ENCODE data around the gene LARP1B. TPM values are rescaled to one million over a fixed set of nuclear protein-coding genes. Genes with fewer than 3 reads are reported as not detected.
"Not testable (repeated sequence)": the region's sequence is repeated elsewhere in the genome, so short reads cannot be mapped to it uniquely, and the experiment has no call there.

LARP1B gene
- total RNA-seq, 1 experiment from 2014 or later: 14.8 TPM

GRCh38 chr4:128051229-128051628 lies 9.9 kb upstream of the LARP1B start:
- H3K4me1 ChIP-seq (ENCODE audit: insufficient read depth, low read length); H3K79me2 ChIP-seq (ENCODE audit: low read length); H3K36me3 ChIP-seq (ENCODE audit: low read depth, low read length); H3K27me3 ChIP-seq (ENCODE audit: low read length); H3K4me3 ChIP-seq (ENCODE audit: low read length); POLR2A ChIA-PET (ENCODE audit: unreplicated experiment); H3K9me3 ChIP-seq (ENCODE audit: low read length); H4K20me1 ChIP-seq (ENCODE audit: low read length); BruUV-seq (replicated peaks); intact Hi-C loops (cut with micrococcal nuclease); H3K9ac ChIP-seq (ENCODE audit: low read length); H3F3A ChIP-seq (ENCODE audit: low read length, unreplicated experiment); H2AFZ ChIP-seq (ENCODE audit: low read length); H3K27ac ChIP-seq (ENCODE audit: low read length); ATAC-seq; H3K4me2 ChIP-seq (ENCODE audit: low read length); H3K9me2 ChIP-seq (replicated peaks; ENCODE audit: low read length); DNase-seq: not testable (repeated sequence)
- CTCF ChIA-PET: interaction anchor here (0.6 kb wide), 1 partner anchor 352 kb away, joined by 3 read pairs; no protein-coding TSS in a partner anchor

GRCh38 chr4:128054907-128055306 lies 6.2 kb upstream of the LARP1B start:
- H2AFZ ChIP-seq (ENCODE audit: low read length); CTCF ChIA-PET; H3F3A ChIP-seq (ENCODE audit: low read length, unreplicated experiment); H4K20me1 ChIP-seq (ENCODE audit: low read length); H3K79me2 ChIP-seq (ENCODE audit: low read length); ATAC-seq; intact Hi-C loops (cut with micrococcal nuclease); BruUV-seq (replicated peaks); POLR2A ChIA-PET (ENCODE audit: unreplicated experiment); H3K9me3 ChIP-seq (ENCODE audit: low read length); H3K9ac ChIP-seq (ENCODE audit: low read length); H3K9me2 ChIP-seq (replicated peaks; ENCODE audit: low read length); H3K4me1 ChIP-seq (ENCODE audit: insufficient read depth, low read length); H3K4me3 ChIP-seq (ENCODE audit: low read length); H3K27me3 ChIP-seq (ENCODE audit: low read length); H3K36me3 ChIP-seq (ENCODE audit: low read depth, low read length); H3K27ac ChIP-seq (ENCODE audit: low read length); H3K4me2 ChIP-seq (ENCODE audit: low read length): not testable (repeated sequence)
- peak; percentile 10 for DNase-seq

- H3K27me3 ChIP-seq (ENCODE audit: low read length); H2AFZ ChIP-seq (ENCODE audit: low read length); ATAC-seq; H3K9ac ChIP-seq (ENCODE audit: low read length); H3K36me3 ChIP-seq (ENCODE audit: low read depth, low read length); H3K27ac ChIP-seq (ENCODE audit: low read length); DNase-seq; H4K20me1 ChIP-seq (ENCODE audit: low read length); H3K4me1 ChIP-seq (ENCODE audit: insufficient read depth, low read length); H3K9me2 ChIP-seq (replicated peaks; ENCODE audit: low read length); BruUV-seq (replicated peaks); H3K4me2 ChIP-seq (ENCODE audit: low read length); H3K9me3 ChIP-seq (ENCODE audit: low read length); H3K4me3 ChIP-seq (ENCODE audit: low read length); H3K79me2 ChIP-seq (ENCODE audit: low read length); H3F3A ChIP-seq (ENCODE audit: low read length, unreplicated experiment); intact Hi-C loops (cut with micrococcal nuclease): not testable (repeated sequence)
- ChIA-PET POLR2A (ENCODE audit: unreplicated experiment) (interaction anchor here (0.5 kb wide), 1 partner anchor 53 kb away, joined by 3 read pairs; no protein-coding TSS in a partner anchor), CTCF (interaction anchor here (0.7 kb wide), 1 partner anchor 21 kb away, joined by 10 read pairs; no protein-coding TSS in a partner anchor)
These were observed 5.5 kb upstream of the LARP1B start for GRCh38 chr4:128055441-128056206.

- Histone ChIP-seq H2AFZ (ENCODE audit: low read length) (no peak overlapping the region), H3K4me3 (ENCODE audit: low read length) (no peak overlapping the region), H3K4me2 (ENCODE audit: low read length) (no peak overlapping the region), H3K27ac (ENCODE audit: low read length) (no peak overlapping the region), H3K27me3 (ENCODE audit: low read length) (no peaks in the 10 kb centered on the region), H3K79me2 (ENCODE audit: low read length) (no peaks in the 10 kb centered on the region), H3K36me3 (ENCODE audit: low read depth, low read length) (no peaks in the 10 kb centered on the region), H3K9me2 (replicated peaks; ENCODE audit: low read length) (no peaks in the 10 kb centered on the region), H3K9ac (ENCODE audit: low read length) (no peak overlapping the region), H3K9me3 (ENCODE audit: low read length) (no peaks in the 10 kb centered on the region), H4K20me1 (ENCODE audit: low read length) (no peaks in the 10 kb centered on the region), H3F3A (ENCODE audit: low read length, unreplicated experiment) (no peaks in the 10 kb centered on the region), H3K4me1 (ENCODE audit: insufficient read depth, low read length) (peaks cover 4% of the 10 kb centered on the region; the same call in 1 of the 2 replicates)
- ChIA-PET CTCF (no interaction called here), POLR2A (ENCODE audit: unreplicated experiment) (interaction anchor here (0.5 kb wide), 1 partner anchor 52 kb away, joined by 3 read pairs; no protein-coding TSS in a partner anchor)
- no TSS peak for BruUV-seq (replicated peaks)
- intact Hi-C loops (cut with micrococcal nuclease): no loop called here
- ATAC-seq (no peak), DNase-seq (no peak)
- TF ChIP-seq EZH2phosphoT487 (IDR thresholded peaks at IDR 0.05; ENCODE audit: borderline replicate concordance, low read length): no peak
- no peak for TF ChIP-seq EZH2 (IDR thresholded peaks at IDR 0.05; ENCODE audit: low read length, unreplicated experiment)
- no peak for TF ChIP-seq CTCF (conservative IDR thresholded peaks at IDR 0.05; ENCODE audit: low read depth, low read length)
These were observed 4.7 kb upstream of the LARP1B start for GRCh38 chr4:128056396-128056795.
